ENCODE results near the gene SNAI1. TPM values are rescaled to one million over a fixed set of nuclear protein-coding genes. Genes with fewer than 3 reads are reported as not detected.

The SNAI1 gene
- total RNA-seq, 1 experiment from 2014 or later = 10.6 TPM

- no peak for DNase-seq (ENCODE audit: low read depth)
Observed at GRCh38 chr20:50012282-50013263, 29.8 kb downstream of the SNAI1 start.

DNA sequence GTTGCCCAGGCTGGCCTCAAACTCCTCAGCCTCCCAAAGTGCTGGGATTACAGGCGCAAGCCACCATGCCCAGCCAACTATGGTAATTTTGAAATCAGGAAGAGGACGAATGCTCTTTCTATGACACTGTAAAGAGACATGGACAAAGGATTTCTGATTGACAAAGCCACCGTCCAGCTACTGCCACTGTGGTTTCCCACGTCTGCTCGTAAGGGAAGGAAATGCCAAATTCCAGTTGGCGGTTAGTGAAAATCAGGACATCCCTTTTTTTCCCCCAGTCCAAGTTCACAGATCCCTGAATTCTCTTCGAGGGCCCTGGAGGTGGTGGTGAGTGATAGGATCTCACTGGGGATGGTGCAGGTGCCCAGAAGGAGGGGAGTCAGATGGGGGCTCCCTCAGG lies 31.2 kb downstream of the SNAI1 start:
- no peak for DNase-seq (ENCODE audit: low read depth)

DNA sequence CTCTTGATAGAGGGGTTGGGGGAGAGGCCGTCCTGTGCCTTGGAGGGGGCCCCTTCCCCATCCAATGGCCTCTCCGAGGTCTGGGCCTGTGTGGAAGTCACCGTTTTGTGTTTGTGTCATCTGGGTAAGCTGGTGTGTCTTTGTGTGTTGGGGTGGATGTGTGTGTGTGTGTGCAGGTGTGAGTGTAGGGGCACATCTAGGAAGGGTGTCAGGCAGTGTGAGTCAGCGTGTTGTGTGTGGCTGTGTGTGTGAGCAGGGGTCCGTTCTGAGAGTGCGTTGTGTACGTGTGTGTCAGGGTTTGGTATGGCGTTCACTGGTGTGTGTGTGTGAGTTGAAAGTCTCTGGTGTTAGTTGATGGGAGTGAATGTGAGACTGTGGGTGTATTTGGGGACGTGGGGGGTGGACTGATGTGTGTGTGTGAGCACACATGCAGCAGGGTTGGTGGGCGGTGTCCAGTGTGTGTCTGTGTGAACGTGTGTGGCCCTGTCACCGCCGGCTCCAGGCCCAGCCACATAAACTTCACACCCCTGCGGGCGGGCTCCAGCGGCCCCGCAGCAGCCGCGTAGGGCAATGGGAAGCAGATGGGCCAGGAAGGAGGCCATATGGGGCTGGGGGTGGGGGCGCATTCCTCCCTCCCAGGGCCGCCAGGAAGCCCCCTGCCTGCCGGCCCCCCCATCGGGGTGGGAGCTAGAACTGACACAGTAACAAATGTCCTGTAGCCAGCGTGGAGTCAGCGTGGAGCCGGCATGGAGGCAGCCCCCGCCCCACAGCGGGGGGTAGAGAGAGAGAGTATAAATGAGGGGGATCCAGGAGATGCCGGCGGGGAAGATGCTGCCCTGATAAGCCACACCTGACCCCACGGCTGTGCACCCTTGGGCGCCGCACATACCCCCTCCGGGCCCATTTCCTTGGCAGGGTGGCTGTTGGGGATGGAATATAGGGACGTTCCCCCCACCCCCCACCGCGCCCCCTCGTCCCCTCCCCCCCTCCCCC lies 32.1 kb downstream of the SNAI1 start:
- no peak for DNase-seq (ENCODE audit: low read depth)

GRCh38 chr20:50015636-50015992 lies 32.8 kb downstream of the SNAI1 start:
- DNase-seq (ENCODE audit: low read depth) = no peak

DNA sequence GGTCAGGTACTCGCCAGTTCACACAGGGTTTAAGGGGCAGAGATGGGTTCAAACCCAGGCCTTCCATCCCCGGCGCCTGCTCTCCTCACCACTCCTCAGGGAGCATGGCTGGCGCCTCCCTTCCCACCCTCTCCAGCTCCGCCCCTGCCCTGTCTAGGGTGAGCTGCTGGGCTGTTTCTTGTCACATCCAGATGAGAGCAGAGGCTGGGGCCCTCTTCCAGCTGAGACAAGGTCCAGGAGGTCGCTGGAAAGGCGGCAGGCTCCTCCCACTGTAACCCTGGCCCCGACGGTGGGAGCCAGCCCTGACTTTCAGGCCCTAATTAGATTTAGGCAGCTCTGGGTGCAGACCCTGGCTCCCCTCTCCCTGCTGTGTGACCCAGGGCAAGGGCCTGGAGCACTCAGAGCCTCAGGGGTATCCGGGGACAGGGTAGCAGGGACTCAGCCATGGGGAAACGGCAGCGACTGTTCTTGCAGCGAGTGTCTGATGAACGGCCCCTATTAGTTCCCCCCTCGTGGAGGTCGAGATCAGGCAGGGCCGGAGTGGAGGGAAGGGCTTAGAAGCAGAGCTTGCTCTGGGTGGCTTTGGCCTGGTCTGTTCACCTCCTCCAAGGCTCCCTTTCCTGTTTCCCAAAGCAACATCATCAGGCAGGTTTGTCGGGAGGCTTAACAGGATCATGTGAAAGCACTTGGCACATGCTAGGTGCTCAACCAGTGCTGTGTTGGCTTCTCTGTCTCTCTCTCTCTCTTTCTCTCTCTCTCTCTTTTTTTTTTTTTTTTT lies 33.4 kb downstream of the SNAI1 start:
- no peak for DNase-seq (ENCODE audit: low read depth)

DNA sequence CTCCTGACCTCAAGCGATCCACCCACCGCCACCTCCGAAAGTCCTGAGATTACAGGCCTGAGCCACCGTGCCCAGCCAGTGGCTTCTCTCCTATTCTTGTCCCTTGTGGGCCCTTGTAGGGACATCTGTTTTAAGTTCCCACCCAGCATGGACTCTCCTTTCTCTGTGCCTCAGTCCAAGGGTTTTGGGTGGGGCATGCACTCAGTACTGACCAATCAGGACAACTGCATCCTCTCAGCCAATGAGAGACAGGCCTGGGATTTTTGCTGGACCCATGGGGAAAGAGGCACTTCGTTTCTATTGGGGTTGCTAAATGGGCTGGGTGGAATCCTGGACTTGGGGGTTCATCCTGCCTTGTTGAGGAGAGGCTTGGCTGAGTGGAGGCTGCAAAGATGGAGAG lies 34.4 kb downstream of the SNAI1 start:
- no peak for DNase-seq (ENCODE audit: low read depth)

DNA sequence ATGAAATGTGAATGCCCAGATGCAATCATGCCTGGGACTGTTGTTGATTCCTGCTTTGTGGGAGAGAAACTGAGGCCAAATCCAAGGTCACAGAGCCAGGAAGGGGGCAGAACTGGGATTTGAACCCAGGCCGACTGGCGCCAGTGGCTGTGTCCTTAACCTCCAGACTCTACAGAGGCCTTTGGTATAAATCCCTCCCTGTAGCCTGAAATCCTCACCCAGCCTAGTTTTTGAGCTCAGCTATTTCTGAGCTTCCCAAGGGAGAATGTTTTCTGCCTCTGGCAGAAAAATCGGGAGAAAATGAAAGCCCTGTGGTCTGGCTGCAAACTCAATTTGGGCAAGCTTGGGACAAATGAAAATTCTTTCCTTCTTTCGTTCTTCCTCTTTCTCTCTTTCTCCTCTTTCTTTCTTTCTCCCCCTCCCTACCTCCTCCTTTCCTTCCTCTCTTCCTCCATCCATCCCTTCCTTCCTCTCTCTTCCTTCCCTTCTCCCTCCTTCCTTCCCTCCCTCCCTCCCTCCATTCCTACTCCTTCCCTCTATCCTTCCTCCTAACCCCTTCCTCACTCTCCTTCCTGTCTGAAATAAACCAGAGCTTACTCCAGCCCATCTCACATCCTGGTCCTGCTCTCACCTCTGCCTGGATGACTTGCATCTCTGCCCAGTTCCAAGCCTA lies 34.9 kb downstream of the SNAI1 start:
- DNase-seq (ENCODE audit: low read depth) = no peak

- DNase-seq (ENCODE audit: low read depth) = peak; percentile 89
Observed at GRCh38 chr20:50019466-50020256, 36.9 kb downstream of the SNAI1 start.

DNA sequence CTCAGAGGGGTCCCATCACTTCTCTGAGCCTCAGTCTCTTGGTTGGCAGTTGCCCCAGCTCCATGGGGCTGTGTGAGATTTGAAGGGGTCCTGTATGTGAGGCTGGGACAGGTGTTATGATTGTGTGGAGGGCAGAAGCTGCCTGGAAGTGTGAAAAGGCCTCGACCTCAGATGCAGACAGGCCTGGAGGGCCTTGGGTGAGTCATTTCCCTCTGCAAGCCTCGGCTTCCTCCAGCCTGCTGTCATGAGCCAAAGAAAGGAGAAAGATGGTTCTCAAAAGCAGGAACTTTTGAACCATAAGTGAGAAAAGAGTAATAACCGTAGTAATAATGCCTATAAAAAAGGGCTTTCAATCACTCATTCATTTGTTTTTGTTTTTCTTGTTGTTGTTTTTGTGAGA lies 37.5 kb downstream of the SNAI1 start:
- DNase-seq (ENCODE audit: low read depth) = peak; percentile 90

- DNase-seq (ENCODE audit: low read depth) = no peak
Observed at GRCh38 chr20:50022676-50023075, 39.9 kb downstream of the SNAI1 start.

GRCh38 chr20:50023116-50023805 lies 40.5 kb downstream of the SNAI1 start:
- DNase-seq (ENCODE audit: low read depth) = no peak

DNA sequence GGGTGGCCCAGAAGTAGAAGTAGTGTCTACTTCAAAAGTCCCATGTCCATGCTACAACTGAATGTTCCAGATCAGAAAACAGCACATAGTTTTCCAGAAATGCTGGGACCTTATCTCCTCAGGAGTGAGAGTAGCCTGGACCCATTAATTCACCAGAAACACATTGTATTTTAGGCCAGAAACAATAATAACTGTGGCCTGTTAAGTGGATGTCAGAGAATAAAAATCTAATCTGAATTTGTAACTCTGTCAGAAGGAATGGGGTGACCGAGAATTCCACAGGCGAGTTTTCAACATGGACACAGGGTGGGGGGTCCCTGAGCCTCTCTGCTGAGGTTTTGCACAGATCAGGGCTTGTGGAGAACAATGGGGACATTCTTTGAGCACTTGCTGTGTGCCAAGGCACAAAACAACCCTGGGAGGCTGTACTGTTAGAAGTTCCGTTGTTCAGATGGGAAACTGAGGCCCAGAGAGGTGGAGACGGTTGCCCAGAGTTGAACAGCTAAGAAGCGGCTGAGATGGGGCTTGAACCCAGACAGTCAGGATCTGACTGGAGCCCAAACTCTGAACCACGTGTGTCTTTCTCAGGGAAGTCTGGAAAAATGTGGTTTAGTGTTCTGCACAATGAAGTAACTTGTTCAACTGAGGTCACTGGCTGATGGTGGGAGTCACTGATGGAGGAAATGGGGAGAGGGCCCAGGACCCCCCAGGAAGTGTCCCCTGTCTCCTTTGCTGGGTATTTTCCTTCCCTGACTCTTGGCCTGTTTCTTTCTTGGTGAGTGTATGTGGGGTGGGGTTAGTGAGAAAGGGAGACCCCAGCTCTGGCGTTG lies 44.2 kb downstream of the SNAI1 start:
- DNase-seq (ENCODE audit: low read depth) = peak; percentile 52

DNA sequence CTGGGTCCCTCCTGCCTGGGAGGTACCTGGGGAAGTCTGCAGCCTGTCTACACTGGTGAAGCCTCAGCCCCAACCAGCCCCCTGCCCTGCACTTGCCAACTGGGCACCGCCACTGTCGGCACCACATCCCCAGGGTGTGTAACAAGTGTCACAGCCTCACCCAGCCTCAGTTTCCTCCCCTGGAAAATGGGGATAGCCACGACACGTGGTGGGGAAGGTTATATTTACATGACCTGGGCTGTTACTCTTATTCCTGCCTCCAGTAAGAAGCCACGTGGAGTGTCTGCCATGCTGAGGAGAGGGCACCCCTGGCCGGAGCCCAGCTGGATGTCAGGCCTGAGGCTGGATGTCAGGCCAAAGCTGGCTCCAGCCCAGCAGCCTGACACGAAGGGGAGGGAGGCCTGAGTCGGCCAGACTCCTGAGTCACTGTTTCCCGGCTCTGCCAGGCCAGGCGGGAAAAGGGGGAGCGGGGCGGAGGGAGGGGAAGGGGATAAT lies 44.9 kb downstream of the SNAI1 start:
- DNase-seq (ENCODE audit: low read depth) = peak; percentile 99

DNA sequence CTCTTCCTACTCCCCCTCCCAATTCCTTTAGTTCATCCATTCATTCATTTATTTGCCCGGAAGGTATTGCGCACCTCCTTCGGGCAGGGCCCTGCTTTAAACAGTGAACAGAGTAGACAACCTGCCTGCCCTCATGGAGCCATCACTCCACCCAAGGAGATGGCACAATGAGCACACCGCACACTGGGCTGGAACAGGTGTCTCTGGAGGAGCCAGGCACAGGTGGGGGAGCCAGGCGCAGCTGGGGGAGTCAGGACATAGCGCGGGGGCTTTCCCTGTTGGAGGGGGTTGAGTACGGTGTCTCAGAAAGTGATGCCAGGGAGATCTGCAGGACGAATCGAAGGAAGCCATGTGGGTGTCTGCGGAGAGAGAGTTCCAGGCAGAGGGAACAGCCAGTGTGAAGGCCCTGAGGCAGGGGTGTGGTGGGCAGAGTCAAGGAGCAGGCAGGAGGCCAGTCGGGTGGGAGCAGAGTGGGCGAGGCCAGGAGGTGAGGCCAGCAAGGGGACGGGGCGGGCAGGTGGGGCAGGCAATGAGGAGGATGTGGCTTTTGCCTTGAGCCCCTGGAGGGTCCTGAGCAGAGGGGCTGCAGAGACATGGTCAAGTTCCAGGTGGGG lies 46.4 kb downstream of the SNAI1 start:
- no peak for DNase-seq (ENCODE audit: low read depth)

GRCh38 chr20:50029697-50030461 lies 47.1 kb downstream of the SNAI1 start:
- peak; percentile 100 for DNase-seq (ENCODE audit: low read depth)

- DNase-seq (ENCODE audit: low read depth) = peak; percentile 62
Observed at GRCh38 chr20:50032955-50033666, 50.3 kb downstream of the SNAI1 start.

All from M059J (cell line).